Stimulated activated CD8-positive, alpha-beta memory T cell treated with anti-CD3 and anti-CD28 coated beads, Interleukin-7, amount 100 ng/mL, for 48 hours (primary cell): Measurements from ENCODE around the gene TLR9.

Experiments
- DNase-seq, 2 donors: peaks; one replicate each; pipeline ENCODE4 v3.0.0-alpha.2; 2020; ENCODE audit warnings: low read depth in 1 of 2; ENCODE audit errors: extremely low read depth in 1 of 2

TLR9 gene

DNA sequence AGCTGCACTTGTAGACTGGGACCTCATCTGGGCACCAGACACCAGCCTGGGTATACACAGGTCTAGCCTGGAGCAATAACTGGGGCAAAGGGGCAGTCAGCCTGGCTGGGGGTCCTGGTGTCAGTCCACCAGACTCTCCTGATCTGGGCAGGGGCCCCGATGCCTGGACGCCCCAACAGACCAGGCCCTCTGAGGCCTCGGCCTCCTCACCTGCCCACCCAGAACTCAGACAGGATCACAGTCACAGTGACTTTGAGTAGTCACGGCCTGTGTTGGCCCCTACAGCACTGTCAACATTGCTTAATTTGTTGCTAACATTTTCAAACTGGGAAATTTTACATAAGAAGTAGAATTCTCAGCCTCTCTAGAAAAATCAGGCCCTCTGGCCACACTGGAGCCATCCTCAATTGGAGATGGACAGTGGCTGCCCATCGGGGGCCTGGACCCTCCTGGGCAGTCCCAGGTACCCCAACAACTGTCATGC, 7.7 kb upstream of the TLR9 start:
- DNase-seq: no peak

DNA sequence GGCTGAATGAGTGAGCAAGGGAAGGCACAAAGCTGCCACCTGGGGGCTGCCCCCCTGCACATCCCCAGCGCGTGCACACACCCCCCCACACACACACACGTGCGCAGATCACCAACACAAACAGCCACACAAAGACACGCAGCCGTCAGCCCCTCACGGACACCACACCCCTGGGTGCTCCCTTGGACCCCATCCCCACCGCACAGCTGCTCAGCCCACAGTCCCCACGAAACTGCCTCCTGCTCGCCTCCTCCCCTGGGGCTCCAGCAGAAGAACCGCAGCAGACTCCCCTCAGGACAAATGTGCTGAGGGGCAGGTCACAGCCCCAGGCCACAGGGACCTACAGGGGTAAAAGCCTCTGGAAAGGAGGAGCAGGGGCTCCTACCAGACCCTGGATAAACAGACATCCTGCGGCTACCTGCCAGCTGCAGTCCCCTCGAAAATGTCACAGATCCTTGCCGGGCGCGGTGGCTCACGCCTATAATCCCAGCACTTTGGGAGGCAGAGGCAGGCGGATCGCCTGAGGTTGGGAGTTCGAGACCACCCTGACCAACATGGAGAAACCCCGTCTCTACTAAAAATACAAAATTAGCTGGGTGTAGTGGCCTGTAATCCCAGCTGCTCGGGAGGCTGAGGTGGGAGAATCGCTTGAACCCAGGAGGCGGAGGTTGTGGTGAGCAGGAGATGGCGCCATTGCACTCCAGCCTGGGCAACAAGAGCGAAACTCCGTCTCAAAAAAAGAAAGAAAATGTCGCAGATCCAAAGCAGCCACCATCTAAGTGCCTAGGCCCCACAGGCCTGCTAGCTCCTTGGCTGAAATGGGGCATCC, 7.0 kb upstream of the TLR9 start:
- no peak for DNase-seq

DNA sequence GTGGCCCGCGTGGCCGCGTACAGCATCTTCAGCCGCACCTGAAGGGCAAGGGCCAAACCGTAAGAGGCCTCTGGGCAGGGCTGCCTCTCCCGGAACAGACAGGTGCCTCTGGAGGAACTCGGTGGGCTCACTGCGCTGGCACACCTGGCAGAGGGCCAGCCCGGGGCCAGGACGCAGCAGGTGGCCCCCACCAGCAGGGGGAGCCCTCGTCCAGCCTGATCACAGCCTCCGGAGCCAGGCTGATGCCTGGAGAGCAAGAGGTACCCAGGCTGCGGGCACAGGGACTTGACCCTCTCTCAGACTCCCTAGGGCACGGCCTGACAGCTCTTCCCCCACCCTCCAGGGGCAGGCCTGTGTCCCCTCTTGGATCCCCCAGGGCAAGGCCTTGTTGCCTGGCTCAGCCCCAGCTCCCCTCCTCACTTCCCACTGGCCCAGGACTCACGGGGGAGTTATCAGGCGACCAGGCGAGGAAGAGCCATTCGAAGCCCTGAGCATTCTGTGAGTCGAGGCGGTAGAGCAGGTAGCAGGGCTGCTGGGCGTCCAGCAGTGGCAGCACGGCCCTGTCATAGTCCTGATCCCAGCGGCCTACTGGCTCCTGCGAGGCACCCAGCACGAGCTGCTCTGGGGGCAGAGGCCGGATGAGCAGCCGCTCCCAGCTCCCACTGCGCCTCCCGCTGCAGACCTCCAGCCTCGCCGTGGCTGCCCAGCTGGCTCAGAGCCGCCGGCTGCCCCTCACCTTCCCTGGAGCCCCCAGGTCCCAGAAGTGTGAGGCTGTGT, 6.2 kb upstream of the TLR9 start:
- peak; percentile 66 to 69 for DNase-seq

DNA sequence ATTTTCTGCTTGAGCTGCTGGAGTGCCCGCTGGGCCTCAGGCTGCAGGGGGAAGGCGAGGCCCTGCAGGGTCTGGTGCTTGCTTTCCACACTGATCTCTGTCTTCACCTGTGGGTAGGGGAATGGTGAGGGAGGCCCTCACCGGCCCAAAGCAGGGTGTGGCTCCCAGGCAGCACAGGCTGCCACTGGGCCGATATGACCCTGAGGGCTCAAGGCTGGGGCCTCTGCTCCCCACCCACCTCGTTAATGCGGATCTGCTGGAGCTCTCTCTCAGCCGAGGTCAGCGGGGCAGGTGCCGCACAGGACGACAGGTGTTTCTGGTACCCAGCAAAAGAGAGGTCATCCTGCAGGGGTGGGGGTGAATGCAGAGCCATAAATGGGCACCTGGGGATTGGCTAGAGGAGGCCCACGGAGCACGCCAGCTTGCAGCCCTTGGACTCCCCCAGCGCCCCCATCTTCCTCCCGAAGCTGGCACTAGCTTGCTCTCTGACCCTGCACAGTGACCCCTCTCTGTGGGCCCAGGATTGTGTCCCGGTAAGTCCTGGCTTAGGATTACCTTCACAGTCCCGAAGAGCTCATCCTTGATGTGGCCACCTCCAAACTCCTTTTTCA, 5.5 kb upstream of the TLR9 start:
- DNase-seq: no peak

DNA sequence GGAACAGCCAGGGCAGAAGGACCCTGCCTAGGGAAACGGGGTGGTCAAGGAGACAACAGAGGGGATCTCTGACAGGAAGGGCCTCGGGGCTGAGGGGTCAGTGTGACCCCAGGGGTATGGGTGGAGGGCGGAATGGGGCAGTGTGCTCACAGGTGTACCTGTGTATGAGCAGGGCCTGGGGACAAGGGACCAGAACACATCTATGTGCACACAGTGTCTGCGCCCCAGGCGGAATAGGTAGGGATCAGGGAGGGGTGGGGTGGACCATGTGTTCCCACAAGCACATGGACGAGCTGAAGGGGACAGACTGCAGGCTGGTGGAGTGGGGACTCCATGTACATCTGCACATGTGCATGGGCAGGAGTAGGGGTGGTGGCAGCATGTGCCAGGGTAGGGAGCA, 5.0 kb upstream of the TLR9 start:
- DNase-seq: no peak

DNA sequence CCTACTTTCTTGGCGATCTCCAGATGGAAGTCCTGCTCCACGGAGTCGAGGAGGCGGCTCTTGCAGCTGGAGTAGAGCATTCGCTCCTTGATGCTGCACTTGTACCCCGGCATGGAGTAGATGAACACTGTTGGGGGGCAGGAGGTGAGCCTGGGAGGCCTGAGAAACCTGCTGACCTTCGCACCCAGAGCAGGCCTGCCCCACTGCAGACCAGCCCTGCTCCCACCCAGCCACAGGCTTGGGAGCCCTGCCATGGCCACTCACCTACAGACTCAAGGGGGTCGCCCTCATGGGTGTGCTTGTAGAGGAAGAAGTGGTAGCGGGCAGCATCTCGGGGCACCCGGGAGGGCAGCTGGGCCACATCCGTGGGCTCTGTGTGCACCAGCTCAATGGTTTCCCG, 4.2 kb upstream of the TLR9 start:
- no peak for DNase-seq

DNA sequence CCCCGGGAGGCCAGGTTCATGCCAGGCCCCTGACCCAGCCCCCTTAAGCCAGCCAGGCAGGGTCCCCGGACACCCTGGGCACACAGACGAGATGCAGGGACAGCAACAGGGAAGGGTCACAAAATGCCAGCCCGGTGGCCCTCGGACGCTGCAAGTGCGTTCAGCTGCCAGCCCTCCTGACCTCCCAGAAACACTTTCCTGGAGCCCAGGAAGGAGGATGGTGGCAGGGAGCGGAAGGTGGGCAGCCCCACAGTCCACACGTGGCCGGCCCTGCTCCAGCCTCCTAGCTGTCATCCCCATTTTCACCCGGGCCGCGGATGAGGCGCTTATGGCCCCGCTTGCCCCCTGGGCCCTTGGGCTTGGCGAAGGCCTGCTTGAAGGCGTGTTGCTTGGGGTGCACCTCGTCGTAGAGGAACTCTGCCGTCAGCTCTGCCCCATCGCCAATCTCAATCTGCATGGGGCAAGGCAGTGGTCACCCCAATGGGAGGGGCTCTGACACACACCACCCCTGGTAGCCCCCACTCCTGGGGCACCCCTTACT, 3.4 kb upstream of the TLR9 start:
- DNase-seq: no peak

DNA sequence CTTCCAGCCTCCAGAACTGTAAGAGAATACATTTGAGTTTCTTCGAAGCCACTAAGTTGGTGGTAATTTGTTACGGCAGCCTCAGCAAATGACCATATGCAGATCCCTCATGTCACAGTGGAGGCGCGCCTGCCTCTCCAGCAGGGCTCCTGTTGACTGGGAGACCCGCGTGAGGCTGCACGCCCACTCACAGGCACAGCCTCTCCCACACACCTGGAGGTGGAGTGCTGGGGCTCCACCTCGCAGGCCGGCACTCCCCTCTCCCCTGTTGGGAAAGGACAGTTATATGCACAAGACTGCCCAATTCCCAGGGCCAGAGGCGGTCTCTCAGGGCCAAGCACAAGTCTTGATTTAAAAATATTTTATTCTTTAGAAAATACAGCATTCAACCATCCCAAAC, 2.8 kb upstream of the TLR9 start:
- DNase-seq: no peak

DNA sequence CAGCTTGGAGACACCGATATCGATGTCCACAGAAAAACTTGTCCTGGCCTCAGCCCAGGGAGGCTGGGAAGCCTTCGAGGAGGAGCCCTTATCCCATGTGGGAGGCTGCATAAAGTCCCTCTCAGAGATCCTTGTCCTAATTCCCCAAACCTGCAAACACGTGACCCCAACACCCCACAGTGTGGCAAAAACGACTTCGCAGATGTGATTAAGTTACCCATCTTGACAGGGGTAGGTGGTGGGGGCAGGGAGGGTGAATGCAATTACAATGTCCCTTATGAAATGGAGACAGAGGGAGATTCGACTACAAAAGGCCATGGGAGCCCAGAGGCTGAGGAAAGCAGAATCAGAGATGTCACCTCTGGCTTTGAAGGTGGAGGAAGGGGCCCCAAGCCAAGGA, 2.3 kb upstream of the TLR9 start:
- DNase-seq: no peak

DNA sequence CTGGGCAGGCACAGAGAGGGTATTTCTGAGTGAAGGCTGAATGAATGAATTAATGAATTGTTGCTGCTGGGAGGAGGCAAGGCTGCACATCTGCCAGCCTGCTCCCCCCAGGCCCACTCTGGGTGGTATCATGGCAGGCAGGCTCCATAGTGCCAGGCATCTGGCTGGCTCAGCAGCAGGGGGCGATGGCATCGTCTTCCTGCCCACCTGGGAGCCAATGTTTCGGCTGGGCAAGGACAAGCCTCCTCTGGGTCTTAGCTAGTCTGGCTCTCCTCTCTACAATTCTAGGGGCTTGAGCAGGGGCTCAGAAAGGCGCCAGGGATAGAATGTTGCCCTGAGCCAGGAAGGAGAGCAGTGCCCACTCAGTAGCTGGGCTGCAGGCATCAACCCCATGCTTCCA, 1.7 kb upstream of the TLR9 start:
- DNase-seq: no peak

DNA sequence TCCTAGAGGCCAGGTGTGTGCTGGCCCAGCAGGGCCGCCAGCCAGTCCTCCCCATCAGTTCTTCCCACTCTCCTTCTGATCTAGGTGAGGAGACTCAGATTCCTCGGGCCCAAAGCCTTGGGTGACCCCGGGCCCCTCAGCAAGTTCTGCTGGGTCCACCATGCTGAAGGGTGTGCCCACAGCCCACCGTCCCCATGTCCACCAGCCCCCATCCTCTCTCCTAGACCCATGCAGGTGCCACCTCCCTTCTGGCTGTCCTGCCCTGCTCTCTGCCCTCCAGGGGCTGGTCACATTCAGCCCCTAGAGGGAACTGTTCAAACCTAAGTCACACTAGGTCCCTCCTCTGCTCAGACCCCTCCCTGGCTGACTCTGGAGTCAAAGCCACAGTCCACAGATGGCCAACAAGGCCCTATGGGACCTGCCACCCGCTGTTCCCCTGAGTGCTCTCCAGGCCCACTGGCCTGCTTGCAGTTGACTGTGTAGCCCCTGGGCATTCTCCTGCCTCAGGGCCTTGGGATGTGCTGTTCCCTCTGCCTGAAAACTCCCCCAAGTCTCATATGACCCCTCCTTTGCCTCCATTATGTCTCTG, 878 bp upstream of the TLR9 start:
- no peak for DNase-seq

DNA sequence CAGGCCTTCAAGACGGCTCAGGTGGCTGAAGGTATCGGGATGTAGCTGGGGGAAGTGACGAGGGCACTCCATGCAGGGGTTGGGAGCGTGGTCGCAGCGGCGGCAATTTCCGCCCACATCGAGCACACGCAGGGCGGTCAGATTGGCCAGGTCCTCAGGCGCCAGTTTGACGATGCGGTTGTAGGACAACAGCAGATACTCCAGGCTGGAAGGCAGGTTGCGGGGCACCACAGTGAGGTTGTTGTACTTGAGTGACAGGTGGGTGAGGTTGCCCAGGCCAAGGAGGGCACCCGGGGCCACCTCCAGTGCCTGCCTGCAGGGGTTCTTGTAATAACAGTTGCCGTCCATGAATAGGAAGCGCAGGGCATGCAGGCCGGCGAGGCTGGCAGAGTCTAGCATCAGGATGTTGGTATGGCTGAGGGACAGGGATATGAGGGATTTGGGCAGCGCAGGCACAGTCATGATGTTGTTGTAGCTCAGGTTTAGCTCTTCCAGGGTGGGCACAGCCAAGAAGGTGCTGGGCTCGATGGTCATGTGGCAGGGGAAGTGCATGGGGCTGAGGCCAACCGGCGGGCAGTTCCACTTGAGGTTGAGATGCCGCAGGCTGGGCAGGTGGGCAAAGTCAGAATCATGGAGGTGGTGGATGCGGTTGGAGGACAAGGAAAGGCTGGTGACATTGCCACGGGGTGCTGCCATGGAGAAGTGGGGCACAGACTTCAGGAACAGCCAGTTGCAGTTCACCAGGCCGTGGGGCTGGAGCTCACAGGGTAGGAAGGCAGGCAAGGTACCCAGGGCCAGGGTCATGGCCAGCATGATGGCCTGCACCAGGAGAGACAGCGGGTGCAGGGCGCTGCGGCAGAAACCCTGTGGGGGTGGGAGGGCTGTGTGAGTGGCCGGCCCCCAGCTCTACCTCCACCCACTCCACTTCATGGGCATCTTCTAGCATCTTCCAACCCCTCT, 1.7 kb downstream of the TLR9 start:
- DNase-seq: no peak

DNA sequence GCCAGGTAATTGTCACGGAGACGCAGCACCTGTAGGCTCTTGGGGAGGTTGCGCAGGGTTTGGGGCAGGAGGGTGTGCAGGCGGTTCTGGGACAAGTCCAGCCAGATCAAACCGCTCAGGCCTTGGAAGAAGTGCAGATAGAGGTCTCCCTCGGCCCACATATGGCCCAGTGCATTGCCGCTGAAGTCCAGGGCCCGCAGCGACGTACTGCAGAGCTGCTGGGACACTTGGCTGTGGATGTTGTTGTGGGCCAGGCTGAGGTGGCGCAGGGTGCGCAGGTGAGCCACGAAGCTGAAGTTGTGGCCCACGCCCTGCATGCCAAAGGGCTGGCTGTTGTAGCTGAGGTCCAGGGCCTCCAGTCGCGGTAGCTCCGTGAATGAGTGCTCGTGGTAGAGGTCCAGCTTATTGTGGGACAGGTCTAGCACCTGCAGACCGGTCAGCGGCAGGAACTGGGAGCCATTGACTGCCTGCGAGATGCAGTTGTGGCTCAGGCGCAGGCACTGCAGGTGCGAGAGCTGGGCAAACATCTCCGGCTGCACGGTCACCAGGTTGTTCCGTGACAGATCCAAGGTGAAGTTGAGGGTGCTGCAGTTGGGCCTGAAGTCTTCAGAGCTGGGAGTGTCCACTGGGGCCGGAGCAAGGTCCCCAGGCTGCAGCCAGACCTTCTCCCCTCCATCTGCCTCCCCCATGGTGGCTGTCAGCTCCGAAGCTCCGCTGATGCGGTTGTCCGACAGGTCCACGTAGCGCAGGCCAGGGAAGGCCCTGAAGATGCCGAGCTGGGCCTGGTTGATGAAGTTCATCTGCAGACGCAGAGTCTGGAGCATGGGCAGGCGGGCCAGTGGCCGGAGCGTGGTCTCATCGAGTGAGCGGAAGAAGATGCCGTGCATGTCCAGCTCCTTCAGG, 2.9 kb downstream of the TLR9 start:
- no peak for DNase-seq

DNA sequence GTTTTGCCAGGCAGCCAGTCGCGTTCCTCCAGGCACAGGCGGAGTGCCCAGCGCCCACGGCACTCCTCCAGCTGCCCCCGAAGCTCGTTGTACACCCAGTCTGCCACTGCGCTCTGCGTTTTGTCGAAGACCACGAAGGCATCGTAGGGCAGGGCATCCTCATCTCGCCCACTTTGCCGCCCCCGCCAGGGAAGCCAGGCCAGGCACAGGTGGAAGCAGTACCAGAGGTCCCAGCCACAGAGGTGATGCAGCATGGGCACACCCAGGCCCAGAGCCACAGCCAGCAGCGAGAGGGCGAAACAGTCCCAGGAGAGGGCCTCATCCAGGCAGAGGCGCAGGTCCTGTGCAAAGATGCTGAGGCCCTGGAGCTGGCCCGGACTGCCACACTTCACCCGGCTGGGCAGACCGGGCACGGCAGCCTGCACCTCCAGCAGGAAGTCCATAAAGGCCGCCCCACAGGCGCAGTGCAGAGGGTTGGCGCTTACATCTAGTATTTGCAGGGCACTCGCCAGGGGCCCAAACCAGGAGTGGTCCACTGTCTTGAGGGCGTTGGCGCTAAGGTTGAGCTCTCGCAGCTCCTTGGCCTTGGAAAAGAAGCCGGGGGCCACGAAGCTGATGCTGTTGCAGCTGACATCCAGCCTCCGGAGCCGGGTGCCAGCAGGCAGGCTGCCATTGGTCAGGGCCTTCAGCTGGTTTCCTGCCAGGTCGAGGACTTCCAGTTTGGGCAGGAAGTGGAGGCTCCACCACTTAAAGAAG, 3.7 kb downstream of the TLR9 start:
- DNase-seq: no peak

DNA sequence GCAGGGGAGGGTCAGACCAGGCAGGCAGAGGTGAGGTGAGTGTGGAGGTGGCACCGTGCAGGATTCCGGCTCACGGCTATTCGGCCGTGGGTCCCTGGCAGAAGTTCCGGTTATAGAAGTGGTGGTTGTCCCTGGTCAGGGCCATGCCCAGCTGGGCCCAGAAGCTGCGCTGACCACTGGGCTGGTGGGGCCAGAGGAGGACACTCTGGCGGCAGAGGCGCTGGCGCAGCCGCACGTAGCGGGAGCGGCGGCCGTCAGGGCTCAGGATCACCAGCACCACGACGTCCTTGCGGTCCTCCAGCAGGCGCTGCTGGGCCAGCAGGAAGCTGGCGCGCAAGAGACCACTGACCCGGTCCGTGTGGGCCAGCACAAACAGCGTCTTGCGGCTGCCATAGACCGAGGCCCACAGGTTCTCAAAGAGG, 4.3 kb downstream of the TLR9 start:
- no peak for DNase-seq

DNA sequence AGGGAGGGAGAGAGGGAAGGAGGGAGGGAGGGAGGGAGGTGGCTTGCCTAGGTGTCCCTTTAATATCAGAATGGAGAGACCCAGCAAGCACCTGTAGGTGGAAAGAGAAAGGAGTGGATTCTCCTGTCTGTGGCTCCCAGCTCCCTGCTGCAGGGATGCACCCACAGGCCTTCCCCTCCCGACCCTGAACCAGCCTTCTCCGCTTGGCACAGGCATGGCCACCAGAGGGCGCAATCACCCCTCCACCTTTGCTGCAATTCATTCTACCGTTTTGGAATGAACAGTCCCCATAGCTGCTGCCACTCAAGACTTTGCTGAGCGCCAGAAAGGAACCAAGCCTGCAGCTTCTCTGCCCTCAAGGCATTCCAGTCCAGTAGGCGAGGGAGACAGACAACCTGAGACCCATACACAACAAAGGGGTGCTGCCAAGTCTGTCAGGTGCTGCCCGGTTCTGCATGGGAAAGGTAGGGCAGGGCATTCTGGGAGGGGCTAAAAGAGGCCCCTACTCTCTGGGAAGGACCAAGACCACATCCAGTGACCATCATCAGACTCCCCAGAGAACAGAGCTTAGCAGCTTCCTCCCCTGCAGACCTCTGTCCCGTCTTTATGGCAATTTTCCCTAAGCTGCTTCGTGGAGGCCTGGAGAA, 4.9 kb downstream of the TLR9 start:
- DNase-seq: peak; percentile 74 to 80

DNA sequence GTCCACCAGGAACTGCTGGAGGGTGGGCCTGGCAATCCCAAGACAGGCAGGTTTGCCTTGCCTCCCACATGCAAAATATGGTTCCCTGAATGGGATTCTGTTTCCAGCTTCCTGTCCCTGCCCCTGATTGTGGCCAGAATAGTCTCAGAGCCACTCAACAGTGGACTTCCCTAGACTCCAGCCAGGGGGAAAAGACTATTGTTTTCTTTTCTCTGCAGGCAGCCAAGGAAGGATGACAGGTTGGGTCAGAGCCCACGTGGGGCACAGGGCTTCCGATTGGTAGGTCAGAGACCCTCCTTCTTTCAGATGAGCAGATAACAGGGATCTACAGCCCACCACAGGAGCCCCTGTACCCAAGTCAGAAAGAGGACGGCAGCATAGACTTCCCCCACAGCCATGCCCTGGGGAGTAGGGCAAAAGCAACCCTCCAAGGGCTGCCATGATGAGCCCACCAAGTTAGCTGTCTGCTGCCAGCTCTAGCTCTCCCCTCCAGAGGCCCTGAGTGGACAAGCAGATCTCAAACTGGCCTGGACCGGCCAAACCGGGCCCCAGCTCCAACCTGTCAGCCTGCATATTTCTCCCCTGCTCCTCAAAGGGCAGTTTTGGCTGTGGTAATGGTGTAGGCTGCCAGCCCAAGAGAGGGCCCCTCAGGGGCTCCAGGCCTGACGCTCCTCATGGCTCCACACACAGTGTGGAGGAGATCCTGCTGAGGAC, 6.4 kb downstream of the TLR9 start:
- DNase-seq: no peak
